Fibroblast of skin of abdomen (primary cell): ENCODE data around the gene UBR3.
"Not testable (repeated sequence)": the region's sequence is repeated elsewhere in the genome, so short reads cannot be mapped to it uniquely, and the experiment has no call there.

Source experiments
- DNase-seq: peaks from one replicate; pipeline ENCODE4 v3.0.0-alpha.2; 2013

UBR3 gene

DNA sequence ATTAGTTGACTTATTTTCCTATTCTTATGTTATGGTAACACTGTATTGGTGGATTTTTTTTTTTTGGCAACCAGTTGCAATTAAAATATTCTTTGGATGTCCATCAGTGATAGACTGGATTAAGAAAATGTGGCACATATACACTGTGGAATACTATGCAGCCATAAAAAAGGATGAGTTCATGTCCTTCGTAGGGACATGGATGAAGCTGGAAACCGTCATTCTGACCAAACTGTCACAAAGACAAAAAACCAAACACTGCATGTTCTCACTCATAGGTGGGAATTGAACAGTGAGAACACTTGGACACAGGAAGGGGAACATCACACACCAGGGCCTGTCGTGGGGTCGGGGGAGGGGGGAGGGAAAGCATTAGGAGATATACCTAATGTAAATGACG is 130.0 kb downstream of the UBR3 start:
- DNase-seq: not testable (repeated sequence)

DNA sequence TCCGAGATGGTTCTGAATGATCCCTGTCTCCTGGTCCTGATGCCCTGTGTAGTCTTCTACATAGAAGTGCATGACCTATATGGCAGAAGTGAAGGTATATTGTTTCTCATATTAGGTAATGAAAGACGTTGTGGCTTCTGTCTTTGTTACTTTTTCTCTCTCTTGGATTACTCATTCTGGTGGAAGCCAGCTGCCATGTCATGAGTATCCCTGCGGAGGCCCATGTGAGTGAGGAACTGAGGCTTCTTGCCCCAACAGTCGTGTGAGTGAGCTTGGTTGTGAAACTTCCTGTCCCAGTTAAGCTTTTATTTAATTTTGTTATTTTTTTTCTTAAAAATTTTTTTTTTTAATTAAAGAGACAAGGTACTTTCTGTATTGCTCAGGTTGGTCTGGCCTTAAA is 134.7 kb downstream of the UBR3 start:
- peak; percentile 45 for DNase-seq

DNA sequence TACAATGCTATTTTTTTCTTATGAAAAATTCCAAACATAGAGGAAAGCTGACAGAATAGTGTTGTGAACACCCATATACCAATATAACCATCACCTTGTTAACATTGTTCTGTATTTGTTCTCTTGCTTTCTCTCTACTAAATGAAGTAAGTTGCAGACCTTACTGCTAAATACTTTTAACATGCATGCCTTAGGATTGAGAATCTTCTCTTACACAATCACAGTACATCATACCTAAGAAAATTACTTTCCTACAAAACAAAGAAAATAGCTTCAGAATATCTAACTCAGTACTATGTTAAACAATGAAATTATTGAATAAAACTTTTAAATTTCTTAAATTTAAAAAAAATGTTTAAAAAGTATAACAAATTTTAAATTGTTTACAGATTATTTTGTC is 136.5 kb downstream of the UBR3 start:
- no peak for DNase-seq

DNA sequence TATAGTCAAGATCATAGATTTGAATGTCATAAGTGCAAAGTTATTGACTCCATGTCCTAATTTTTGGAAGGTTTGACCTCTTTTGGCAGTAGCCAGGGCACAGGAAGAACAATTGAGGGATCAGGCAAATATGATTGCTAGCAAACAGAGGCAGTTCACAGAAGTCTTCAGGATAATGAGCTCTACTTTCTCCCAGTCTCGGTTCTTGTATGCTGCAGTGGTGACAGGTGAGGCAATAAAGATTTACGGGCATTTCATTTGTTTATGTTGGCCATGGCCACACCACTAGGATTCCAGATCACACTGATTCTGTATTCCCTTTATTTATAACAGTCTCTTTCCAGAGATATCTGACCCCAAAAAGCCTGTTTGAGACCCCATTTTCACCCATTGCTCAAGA is 137.5 kb downstream of the UBR3 start:
- peak; percentile 8 for DNase-seq

DNA sequence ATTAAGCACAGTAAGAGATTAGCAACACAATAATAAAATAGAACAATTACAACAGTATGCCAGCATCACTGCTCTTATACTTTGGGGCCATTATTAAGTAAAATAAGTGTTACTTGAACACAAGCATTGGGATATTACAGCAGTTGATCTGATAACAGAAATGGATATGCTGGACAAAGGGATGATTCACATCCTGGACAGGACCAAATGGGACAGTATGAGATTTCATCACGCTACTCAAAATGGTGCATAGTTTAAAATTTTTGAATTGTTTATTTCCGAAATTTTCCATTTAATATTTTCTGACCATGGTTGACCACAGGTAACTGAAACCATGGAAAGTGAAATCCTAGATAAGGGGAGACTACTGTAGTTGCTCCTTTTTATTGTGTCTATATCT is 138.2 kb downstream of the UBR3 start:
- DNase-seq: no peak

DNA sequence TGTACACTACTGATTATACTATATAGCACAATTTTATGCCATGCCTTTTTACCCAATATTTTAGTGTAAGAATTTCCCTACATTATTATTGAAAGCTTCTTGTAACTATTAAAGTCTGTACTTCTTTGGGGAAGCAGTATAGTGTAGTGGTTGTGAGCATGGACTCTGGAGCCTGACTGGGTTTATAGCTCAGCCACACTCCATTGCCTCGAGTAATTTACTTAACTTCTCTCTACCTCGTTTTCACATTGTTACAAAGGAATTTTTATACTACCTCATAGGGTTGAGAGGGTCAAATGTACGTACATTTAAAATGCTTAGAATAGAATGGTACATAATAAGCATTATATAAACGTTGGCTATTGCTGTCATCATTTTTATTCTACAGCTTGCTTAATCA is 139.2 kb downstream of the UBR3 start:
- DNase-seq: no peak

DNA sequence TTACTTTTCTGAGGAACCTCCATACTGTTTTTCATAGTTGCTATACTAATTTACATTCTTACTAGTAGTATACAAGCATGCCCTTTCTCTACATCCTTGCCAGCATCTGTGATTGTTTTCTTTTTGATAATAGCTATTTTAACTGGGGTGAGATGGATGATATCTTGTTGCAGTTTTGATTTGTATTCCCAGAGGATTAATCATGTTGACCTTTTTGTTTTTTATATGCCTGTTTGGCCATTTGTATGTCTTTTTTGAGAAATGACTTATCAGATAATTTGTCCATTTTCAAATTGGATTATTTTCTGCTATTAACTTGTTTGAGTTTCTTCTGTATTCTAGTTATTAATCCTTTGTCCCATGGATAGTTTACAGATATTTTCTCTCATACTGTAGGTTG is 141.5 kb downstream of the UBR3 start:
- no peak for DNase-seq

DNA sequence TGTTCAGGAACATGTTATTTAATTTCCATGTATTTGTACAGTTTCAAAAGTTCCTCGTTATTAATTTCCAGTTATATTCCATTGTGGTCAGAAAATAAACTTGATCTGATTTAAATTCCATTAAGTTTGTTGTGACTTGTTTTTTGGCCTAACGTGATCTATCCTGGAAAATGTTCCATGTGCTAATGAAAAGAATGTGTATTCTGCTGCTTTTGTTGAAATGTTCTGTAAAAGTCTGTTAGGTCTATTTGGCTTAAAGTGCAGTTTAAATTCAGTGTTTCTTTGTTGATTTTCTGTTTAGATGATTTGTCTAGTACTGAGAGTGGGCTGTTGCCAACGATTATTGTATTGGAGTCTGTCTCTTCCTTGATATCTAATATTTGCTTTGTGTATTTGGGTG is 148.0 kb downstream of the UBR3 start:
- no peak for DNase-seq

DNA sequence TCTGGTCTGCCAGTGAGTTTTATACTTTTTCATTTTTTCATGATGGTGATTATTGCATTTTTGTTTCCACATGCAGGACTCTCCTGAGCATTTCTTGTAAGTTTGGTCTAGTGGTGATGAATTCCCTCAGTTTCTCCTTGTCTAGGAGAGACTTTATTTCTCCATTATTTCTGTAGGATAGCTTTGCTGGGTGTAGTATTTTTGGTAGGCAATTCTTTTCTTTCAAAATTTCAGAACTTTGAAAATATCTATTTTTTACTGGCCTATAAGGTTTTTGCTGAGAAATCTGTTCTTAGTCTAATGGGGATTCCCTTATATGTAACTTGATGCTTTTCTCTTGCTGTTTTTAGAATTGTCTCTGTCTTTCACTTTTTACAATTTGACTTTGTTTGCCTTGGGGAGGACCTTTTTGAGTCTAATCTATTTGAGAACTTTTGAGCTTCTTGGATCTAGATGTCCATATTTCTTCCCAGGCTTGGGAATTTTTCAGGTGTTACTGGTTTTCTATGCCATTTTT is 149.1 kb downstream of the UBR3 start:
- no peak for DNase-seq

DNA sequence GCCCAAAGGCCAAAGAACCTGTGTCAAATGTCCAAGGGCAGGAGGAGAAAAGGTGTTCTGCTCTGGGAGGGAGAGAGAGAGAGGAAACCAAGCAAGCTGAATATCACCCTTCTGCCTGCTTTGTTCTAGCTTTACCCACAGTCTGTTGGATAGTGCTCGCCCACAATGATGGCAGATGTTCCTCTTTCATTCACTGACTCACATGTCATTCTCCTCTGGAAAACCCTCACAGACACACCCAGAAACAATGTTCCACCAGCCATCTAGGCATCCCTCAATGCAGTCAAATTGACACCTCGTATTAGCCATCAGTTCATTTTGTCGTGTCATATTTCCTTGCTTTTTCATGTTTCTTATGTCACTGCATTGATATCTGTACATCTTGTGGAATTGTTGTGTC is 150.3 kb downstream of the UBR3 start:
- DNase-seq: no peak

DNA sequence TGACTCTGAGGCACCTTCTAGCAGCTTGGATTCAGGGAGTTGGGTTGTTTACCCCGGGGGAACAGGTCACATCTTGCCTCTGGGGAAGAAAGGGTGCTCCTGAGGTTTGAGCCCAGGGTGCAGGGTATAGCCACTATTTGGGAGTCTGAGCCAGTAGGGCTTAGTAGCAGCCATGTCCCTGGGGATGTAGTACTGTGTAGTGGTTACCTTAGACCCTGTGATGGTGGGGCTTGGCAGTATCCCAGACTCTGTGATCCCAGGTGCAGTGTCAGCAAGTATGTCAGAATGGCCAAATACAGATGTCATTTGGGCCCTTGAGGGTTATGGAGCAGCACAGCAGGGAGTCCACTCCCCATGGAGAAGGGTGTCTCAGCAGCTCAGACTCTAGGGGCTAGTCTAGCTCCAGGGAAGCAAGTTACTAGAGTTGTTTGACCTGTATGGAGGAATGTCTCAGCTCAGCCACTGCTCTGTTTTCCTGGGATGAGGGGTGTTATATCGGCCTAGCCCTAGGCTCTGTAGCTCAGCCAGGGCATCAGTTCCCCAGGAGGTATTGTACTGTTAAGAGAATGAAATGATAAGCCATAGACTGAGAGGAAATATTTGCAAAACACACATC is 151.3 kb downstream of the UBR3 start:
- DNase-seq: no peak

DNA sequence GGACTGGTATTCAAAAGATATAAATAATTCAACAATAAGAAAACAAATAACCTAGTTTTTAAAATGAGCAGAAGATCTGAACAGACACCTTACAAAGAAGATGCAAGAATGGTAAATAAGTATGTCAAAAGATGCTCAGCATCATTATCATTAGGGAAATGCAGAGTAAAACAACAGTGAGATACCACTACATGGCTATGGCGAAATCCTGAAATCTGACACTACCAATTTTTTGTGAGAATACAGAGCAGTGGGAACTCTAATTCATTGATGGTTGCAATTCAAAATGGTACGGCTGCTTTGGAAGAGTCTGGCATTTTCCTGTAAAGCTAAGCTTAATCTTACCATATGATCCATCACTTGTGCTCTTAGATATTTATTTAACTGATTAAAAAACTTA is 151.8 kb downstream of the UBR3 start:
- no peak for DNase-seq

DNA sequence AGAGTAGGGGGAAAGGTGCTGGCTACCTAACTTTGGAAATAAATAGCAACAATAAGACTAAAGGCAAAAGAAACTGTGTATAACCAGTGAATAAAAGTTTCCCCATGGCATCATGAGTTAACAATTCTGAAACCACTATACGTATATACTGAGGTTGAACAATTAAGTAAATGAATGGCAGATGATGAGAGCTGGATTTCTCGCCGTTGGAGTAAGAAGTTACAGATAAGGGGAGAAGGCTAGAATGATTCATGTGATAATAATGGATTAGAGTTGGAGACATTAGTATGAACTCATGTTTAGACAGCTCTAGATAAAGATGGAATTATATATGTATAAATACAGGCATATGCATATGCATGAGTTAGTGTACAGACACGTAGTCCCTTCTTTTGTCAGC is 152.7 kb downstream of the UBR3 start:
- DNase-seq: no peak

DNA sequence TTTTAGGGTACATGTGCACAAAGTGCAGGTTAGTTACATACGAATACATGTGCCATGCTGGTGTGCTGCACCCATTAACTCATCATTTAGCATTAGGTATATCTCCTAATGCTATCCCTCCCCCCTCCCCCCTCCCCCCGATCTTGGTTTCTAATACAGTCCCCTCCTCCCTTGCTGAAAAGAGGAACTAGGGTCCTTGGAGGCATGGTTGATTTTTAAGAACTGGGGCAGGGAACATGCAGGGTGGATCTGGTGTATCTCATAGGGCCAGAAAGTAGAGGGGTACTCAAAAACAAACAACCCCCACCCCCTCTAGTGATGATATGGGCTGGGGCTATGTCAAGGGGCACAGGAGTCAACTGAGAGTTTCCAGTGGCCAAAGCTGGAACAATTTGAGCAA is 153.4 kb downstream of the UBR3 start:
- no peak for DNase-seq

DNA sequence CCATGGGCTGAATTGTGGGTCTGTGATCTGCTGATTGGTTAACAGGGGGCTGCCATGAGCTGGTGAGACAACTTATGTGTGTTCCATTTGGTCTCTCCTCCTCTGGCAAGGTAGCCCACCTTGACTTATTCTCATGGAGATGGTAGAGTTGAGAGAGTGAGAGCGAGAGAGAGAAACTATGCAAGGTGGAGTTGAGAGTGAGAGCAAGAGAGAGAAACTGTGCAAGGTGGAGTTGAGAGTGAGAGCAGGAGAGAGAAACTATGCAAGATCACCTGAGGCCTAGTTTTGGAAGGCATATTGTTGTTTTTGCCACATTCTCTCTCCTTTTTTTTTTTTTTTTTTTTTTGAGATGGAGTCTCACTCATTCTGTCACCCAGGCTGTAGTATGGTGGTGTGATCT is 155.7 kb downstream of the UBR3 start:
- DNase-seq: no peak

DNA sequence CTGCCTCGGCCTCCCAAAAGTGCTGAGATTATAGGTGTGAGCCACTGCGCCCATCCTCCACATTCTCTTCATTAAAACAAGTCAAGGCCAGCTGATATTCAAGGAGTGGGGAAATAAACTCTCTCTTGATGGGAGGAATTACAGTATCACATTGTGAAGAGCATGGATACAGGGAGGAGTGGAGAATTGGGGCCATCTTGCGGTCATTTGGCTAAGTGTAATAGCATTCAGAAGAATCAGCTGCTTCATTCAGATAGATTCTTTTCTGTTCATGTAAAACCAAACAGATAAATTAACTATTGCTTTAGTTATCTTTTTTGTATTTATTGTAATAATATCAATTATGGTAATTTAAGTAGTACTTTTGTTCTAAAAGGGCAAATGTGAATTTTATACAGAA is 156.3 kb downstream of the UBR3 start:
- DNase-seq: no peak

DNA sequence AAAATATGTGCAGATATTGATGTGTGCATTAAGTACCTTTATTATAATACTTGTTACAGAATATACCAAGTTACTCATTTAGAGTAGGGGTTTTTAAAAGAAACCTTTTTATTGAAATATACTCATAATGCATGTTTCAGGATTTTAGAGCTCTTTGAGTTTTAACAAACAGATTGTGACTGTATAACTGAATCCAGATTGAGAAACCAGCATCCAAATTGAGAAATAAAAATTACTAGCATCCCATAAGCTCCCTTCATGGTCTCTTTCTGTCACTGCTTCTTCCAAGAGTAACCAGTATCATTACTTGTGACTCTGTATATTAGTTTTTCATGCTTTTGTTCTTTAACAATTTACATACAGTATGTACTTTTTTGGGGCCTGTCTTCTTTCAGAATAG is 156.9 kb downstream of the UBR3 start:
- no peak for DNase-seq

DNA sequence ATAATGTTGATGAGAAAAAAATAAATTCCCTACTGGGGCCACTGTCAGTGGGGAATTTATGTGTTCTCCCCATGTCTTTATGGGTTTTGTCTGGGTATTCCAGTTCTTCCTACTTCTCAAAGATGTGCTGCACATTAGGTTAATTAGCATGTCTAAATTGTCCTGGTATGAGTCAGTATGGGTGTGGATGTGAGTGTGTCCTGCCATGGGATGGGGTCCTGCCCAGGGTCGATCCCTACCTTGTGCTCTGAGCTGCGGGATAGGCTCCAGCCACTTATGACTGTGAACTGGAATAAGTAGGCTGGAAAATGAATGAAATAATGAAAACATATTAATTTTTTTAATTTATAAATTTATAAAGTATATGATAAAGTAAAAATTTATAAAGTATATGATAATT is 167.5 kb downstream of the UBR3 start:
- no peak for DNase-seq

DNA sequence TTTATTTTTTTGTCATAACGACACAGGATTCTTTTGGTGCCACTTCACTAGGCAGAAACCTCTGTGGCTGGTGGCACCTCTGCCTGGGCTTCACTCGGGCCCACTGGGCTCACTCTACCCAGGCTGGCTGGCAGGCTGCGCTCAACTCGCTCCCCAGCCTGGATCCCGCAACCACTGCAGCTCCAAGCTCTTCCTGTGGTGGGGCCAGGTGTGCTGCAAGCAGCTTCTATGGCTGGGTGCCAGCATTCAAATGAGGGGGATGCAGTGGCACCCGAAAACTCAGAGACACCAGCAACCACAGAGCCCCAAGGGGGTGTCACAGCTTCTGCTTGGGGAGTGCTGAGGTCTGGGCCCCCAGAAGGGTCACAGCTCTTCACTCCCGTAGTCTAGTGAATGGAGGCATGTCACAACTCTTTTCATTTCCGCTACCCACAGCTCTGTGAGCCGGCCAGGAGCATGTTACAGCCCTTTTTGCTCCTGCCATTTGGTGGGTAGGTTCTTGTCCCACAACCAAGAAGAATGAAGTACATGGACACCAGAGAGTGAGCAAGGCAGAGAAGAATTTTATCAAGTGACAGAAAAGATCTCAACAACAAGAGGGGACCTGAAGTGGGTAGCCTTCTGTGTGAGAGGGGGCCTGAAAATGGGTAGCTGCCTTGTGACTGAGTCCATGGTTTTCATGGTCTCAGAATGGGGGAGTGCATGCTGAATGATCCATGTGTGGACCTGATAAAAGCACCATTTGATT is 170.1 kb downstream of the UBR3 start:
- DNase-seq: no peak

DNA sequence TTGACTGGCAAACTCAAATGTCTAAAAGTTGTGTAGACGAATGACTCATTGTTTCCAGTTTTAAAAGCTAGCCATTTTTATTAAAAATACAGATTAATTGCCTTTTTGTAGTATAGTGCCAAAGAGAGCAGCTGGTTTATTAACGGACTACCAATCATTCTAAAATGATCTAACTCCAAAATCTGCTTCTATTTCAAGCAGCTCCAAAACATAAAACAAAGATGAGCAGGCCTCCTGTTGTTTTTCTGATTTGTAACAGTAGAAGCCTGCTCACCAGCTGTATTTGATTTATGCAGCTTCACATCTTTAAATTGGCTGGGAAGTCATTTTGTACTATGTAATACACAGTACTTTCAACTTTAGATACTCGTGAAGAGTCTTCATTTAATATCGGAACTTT is 171.8 kb downstream of the UBR3 start:
- peak; percentile 55 for DNase-seq

DNA sequence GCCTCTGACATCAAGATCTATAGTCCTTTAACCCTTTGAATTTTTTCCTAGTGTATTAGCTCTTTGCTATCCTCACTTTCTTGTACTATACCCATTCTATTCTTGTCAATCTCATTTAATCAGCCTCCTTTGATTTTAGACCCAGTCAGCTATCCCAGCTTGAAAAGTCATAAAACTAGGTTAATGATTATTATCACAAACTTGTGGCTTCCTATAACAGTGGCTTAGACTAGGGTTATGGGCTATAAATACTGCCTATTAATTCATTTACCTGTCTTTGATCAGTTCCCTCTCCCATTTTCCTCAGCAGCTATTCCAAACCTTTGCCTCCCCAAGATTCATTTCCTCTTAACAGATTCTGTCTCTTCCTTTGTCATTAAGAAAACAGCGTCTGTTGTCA is 174.8 kb downstream of the UBR3 start:
- no peak for DNase-seq

DNA sequence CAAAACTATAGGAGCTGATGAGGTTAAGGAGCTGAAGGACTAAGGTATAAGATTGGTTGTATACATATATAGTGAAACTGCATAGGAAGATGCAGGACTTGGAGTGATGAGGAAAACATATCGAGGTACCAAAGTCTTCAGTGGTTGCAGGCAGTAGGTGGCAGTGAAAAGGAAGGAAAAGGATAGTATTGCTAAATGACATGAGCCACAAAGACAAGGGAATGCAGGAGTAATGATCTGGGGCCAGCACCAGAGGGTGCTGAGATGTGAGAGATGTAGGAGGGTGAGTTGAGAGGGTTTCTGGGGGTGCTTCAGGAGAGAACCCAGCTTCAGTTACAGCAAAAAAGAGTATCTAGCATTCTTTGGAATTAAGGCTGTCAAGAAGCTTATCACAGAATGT is 178.4 kb downstream of the UBR3 start:
- no peak for DNase-seq

DNA sequence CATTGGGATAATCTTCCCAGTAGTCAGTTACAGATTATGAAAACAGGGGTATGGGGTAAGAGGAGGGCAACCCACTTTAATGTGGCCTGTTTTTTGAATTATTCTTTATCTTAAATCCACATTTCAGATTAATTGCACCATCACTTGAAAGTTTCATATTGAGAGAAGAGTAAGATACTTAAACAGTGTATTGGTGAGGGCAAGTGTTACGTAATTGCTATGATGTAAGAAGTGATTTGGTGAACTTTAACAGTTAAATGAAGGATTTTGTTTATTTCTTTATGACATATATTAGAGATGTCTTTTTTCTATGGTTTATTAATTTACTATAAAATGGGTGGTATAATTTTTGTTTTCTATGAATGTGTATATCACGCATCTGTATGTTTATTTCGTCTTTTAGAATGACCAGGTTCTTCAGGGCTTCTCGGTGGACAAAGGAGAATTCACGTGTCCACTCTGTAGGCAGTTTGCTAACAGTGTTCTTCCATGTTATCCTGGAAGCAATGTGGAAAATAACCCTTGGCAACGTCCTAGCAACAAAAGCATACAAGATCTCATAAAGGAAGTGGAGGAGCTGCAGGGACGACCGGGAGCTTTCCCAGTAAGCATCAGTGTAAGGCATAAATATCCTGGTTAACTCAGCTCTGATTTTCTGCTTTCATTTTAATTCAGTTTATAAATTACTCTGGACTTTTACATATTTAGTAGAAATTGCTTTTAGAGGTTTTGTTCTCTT is 179.5 kb downstream of the UBR3 start:
- DNase-seq: no peak

DNA sequence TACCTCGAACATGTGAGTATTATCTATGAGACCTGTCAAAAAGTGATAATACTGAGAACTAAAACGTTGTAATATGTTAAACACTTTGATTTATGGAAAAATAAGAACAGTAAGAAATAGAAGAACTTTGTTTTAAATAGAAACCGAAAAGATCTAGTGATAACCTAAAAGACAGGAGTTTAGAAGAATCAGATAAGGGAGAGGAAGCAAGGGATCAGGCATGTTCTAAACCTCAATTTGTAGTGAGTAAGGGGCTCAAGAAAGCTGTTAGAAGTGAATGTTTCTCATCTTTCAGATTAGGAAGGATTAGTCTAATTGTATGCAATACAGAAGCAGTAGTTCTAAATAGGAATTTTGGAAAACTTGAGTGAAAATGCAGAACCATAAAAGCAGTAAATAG is 182.0 kb downstream of the UBR3 start:
- no peak for DNase-seq
